GM12865 (cell line): ENCODE results near the gene BCO1.

Source experiments
- DNase-seq: peaks from one replicate; pipeline ENCODE4 v3.0.0; 2010; ENCODE audit warnings: low read depth
- H3K4me3 ChIP-seq: 2 replicates; pipeline ENCODE4 v1.5.1; 2011; ENCODE audit warnings: mild to moderate bottlenecking, low read depth, low read length, control low read depth
- TF ChIP-seq, protein P1 (sequence below): IDR thresholded peaks from 2 replicates; pipeline ENCODE4 v1.5.1; 2011; ENCODE audit warnings: low read length, control low read depth, low read depth, inconsistent platforms; ENCODE audit not compliant: insufficient read depth; ENCODE audit errors: missing control alignments

The BCO1 gene

DNA sequence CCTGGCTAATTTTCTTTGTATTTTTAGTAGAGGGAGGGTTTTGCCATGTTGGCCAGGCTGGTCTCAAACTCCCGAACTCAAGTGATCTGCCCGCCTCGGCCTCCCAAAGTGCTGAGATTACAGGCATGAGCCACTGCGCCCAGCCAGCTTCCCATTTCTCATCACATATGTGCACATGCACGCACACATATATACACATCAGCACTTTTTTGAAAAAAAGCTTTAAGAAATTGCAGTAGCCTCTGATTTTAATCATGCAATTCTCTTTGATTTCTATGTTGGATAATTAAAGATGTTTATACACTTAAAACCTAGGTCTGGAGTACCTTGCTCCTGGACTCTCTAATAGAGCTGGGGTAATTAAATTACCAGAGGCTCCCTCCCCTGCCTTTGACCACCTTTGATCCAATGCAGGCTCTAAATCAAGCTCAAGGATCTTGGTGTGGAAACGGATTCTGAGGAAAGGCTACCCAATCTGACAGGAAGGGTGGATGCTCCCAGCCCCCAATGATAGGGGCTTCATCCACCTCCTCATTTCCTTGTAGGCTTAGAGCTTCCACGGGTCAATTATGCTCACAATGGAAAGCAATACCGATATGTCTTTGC lies 46.6 kb downstream of the BCO1 start:
- TF ChIP-seq, protein P1, sequence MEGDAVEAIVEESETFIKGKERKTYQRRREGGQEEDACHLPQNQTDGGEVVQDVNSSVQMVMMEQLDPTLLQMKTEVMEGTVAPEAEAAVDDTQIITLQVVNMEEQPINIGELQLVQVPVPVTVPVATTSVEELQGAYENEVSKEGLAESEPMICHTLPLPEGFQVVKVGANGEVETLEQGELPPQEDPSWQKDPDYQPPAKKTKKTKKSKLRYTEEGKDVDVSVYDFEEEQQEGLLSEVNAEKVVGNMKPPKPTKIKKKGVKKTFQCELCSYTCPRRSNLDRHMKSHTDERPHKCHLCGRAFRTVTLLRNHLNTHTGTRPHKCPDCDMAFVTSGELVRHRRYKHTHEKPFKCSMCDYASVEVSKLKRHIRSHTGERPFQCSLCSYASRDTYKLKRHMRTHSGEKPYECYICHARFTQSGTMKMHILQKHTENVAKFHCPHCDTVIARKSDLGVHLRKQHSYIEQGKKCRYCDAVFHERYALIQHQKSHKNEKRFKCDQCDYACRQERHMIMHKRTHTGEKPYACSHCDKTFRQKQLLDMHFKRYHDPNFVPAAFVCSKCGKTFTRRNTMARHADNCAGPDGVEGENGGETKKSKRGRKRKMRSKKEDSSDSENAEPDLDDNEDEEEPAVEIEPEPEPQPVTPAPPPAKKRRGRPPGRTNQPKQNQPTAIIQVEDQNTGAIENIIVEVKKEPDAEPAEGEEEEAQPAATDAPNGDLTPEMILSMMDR: no peak
- no peak overlapping the region for H3K4me3 ChIP-seq
- DNase-seq: no peak

DNA sequence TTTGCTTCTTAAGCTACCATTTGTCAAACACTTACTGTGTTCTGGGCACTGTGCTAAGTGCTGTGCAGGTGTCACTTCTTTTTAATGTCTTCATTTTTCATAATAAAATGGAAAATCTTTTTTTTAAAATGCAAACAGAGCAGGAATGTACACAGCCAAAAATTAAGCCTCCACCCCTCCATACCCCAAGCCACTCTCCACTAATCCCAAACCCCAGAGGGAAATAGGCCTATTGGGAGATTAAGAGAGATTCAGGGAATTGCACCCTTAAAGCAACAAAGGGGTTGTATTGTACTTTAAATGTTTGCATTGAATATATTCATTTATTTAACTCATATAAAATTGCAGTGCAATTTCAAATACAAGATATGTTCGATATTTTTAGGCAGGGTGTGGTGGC lies 47.7 kb downstream of the BCO1 start:
- H3K4me3 ChIP-seq: no peak overlapping the region
- TF ChIP-seq, protein P1: no peak
- no peak for DNase-seq

DNA sequence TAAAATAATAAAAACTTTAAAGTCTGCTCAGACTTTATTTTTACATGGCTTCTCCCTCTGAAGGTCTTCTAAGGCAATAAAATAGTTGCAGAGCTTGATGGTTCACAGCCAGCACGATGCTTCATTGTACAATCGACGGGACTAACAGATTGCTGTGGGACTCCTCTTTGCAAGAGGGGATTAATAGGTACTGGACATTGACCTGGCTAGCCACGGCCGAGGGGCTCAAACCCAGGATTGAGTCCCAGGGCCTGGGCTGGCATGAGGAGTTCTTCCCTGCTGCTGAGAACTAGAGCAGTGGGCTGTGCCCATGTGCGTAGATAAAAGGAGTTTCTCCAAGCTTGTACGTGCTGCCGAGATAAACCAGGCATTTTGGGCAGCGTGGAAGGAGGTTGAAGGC lies 52.6 kb downstream of the BCO1 start:
- no peak overlapping the region for H3K4me3 ChIP-seq
- DNase-seq: no peak
- TF ChIP-seq, protein P1: no peak

DNA sequence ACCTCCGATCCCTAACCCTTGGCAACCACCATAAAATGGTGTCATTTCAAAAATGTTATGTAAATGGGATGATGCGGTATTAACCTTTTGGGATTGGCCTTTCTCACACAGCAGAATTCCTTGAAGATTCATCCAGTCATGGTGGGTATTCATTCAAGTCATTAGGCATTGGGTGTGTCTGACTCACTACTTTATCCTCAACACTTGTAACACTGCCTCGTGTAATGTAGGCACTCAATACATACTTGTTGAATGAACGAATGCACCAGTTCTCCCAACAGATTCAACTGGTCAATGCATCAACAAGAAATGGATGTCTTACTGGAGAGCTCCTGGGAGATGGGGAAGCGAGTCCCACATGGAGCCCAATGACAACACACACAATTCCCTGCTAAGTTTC lies 54.4 kb downstream of the BCO1 start:
- H3K4me3 ChIP-seq: no peak overlapping the region
- TF ChIP-seq, protein P1: no peak
- DNase-seq: no peak

DNA sequence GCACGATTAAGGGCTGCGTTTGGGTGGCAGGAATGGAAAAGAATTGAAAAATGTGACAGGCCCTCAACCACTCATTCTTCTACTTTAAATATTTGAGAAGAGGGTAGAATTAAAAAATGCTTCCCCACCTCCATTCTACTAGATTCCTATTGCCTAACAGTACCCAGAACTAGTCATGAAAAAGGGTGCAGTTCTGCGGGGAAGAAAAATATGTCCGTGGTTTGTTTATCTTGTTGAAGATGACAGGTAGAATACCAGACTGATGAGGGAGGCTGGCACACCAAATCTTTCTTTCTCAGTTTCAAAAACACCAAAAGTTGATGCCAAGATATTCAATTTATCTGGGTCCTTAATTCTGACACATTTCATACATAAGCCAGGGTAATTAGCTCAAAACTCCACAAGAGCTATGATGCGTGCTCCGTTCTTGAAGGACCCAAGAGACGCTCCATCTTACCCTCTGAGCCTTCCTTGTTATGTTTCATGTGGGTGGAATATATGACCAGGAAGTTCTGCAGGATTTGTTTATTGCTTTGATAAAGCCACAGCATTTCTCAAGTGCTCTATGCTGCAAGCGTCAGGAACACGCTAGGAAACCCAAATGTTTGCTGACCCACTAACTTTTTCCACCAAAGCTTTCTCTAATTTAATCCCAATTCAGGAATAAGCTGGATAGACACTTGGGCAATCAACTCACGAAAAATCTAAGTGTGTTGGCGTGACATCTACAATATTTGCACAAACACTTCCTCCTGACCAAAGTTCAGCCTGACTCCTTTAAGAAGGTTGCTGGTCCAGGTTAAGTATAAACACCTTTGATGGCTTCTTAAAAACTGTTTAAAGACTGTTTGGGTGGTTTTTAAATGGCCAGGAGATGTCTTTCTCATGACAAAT lies 55.7 kb downstream of the BCO1 start:
- TF ChIP-seq, protein P1: no peak
- H3K4me3 ChIP-seq: no peak overlapping the region

DNA sequence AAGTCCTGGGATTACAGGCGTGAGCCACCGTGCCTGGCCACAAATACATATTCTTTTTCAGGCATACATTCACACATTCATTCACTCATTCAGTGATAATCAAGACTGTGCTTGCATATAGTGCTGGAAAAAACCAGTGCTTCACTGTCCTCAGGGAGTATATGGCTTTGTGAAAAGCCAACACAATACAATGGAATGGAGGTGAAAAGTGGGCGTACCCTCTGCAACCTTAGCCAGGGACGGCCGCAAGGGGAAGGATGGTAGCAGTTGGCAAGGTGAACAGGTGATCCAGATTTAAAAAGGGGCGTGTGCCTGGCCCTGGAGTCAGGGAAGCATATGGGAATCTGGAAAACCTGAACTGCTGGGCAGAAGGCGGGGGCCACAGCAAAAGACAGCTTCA lies 58.1 kb downstream of the BCO1 start:
- TF ChIP-seq, protein P1: no peak
- no peak for DNase-seq
- H3K4me3 ChIP-seq: no peak overlapping the region

More for the DNA sequence above, 55.7 kb downstream of the BCO1 start:
- DNase-seq: no peak
